Stimulated activated naive CD4-positive, alpha-beta T cell treated with Interleukin-2 at 50 U/mL for 16 hours (primary cell): ENCODE results near the gene MBNL1.

Experiments
- DNase-seq: peaks from one replicate; lab custom pipeline; 2025; lab: John Stamatoyannopoulos, UW

The MBNL1 gene

GRCh38 chr3:152268555-152269055 lies at the start of gene MBNL1:
MBNL1 (plus strand) TSS chr3:152268929; CDS start chr3:152300194, 31,265 bp downstream.
- peak; percentile 87 for DNase-seq

- no peak for DNase-seq
These were observed 49.5 kb upstream of the MBNL1 start for GRCh38 chr3:152219216-152219615.

- no peak for DNase-seq
These were observed 48.9 kb upstream of the MBNL1 start for GRCh38 chr3:152219769-152220255.

GRCh38 chr3:152222327-152222726 lies 46.4 kb upstream of the MBNL1 start:
- DNase-seq, result no peak

GRCh38 chr3:152225201-152225600 lies 43.5 kb upstream of the MBNL1 start:
- DNase-seq, result no peak

GRCh38 chr3:152226176-152226575 lies 42.6 kb upstream of the MBNL1 start:
- no peak for DNase-seq

GRCh38 chr3:152227027-152227426 lies 41.7 kb upstream of the MBNL1 start:
- DNase-seq, result no peak

- no peak for DNase-seq
These were observed 39.0 kb upstream of the MBNL1 start for GRCh38 chr3:152229692-152230091.

GRCh38 chr3:152230370-152230769 lies 38.4 kb upstream of the MBNL1 start:
- no peak for DNase-seq

GRCh38 chr3:152232001-152232400 lies 36.7 kb upstream of the MBNL1 start:
- DNase-seq, result no peak

GRCh38 chr3:152232679-152233078 lies 36.0 kb upstream of the MBNL1 start:
- DNase-seq, result no peak

- DNase-seq, result no peak
These were observed 33.9 kb upstream of the MBNL1 start for GRCh38 chr3:152234657-152235375.

- DNase-seq, result no peak
These were observed 32.9 kb upstream of the MBNL1 start for GRCh38 chr3:152235709-152236298.

- no peak for DNase-seq
These were observed 32.0 kb upstream of the MBNL1 start for GRCh38 chr3:152236716-152237115.

GRCh38 chr3:152241142-152242017 lies 27.3 kb upstream of the MBNL1 start:
- DNase-seq, result no peak

- DNase-seq, result no peak
These were observed 25.4 kb upstream of the MBNL1 start for GRCh38 chr3:152243301-152243711.

GRCh38 chr3:152243721-152244516 lies 24.8 kb upstream of the MBNL1 start:
- peak; percentile 17 for DNase-seq

GRCh38 chr3:152244517-152244888 lies 24.2 kb upstream of the MBNL1 start:
- no peak for DNase-seq

- no peak for DNase-seq
These were observed 23.1 kb upstream of the MBNL1 start for GRCh38 chr3:152245498-152246170.

- DNase-seq, result no peak
These were observed 16.8 kb upstream of the MBNL1 start for GRCh38 chr3:152251916-152252315.

GRCh38 chr3:152252755-152253154 lies 16.0 kb upstream of the MBNL1 start:
- no peak for DNase-seq
